ENCODE data around the gene USP25. TPM values are rescaled to one million over a fixed set of nuclear protein-coding genes. Genes with fewer than 3 reads are reported as not detected.

USP25 gene
- total RNA-seq, 1 experiment from 2014 or later = 35.1 TPM

DNA sequence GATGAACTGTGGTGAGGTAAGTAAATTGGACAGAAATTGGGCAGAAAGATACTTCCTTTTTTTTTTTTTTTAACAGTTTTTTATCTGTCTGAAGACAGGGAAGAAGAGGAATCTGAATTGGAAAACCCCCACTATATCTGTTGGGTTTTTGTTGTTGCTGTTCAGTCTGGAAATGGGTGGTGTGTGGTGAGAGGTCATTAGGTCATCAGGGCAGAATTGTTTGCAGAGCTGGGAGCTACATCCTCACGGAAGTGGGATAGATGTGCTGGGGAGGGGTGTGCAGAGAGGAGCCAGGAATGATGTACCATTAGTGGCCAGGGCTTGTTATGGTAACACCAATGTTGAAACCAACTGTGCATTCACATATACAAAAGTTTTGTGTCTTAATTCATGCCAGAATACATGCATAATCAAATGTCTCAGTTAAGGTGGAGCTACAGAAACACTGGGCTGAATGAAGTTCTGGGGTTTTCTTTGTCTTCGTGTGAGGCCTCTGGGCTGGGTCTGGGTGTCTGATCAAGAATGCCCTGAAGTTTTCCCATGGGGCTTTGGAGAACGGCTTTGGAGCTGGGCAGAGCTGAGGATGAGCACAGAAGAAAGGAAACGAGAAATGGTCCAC, 12.4 kb downstream of the USP25 start:
- Mint-ChIP-seq H3K4me1 (peaks cover 60 to 80% of the 10 kb centered on the region in 2 experiments), H3K36me3 (ENCODE audit: insufficient read depth in 1 of 3, low read depth in 3 of 3) (peaks cover 11 to 34% (median 23%) of the 10 kb centered on the region in 3 experiments), H3K27me3 (ENCODE audit: low read depth) (no peaks in the 10 kb centered on the region), H3K4me3 (peak overlapping the region in 1 of 2 experiments; percentile 57; a peak in 3 of 5 replicates), H3K27ac (peak overlapping the region; percentile 2 to 88 (median 83); a peak in 5 of 7 replicates), H3K9me3 (peaks cover 8% of the 10 kb centered on the region in 2 experiments; a peak in 3 of 5 replicates)
- H4K5ac ChIP-seq (ENCODE audit: insufficient read length, low read depth, low read length) = no peak overlapping the region
- no peak overlapping the region for H3K4ac ChIP-seq (ENCODE audit: low read depth, low read length)
- H3T11ph ChIP-seq (ENCODE audit: low read length) = no peak overlapping the region
- no peak overlapping the region for H2BK120ac ChIP-seq (ENCODE audit: low read depth, low read length, poor library complexity, severe bottlenecking)
- H3K56ac ChIP-seq (ENCODE audit: insufficient read length, low read depth, low read length) = no peak overlapping the region
- peaks cover 21% of the 10 kb centered on the region for H3K79me1 ChIP-seq (ENCODE audit: insufficient read depth, low read depth, low read length, poor library complexity, severe bottlenecking)
- H3K9ac ChIP-seq (ENCODE audit: extremely low read depth, insufficient read length, low read length) = no peak overlapping the region
- no CpG with 5 or more reads among the region's 4 CpGs for WGBS (ENCODE audit: extremely low coverage, insufficient read length, low lambda C conversion rate)
- H3K23ac ChIP-seq (ENCODE audit: insufficient read length, low read depth, low read length) = no peak overlapping the region
- DNase-seq = no peak
- H3K18ac ChIP-seq (ENCODE audit: insufficient read length, low read depth, low read length) = no peak overlapping the region
- no peak overlapping the region for H4K8ac ChIP-seq (replicated peaks; ENCODE audit: insufficient read length, low read depth, low read length)
- no peaks in the 10 kb centered on the region for H4K20me1 ChIP-seq (ENCODE audit: control insufficient read depth, insufficient read depth, insufficient read length)
- no peak overlapping the region for H2BK5ac ChIP-seq (ENCODE audit: insufficient read length, low read length)
- H3K27me3 ChIP-seq (ENCODE audit: insufficient read depth, low read length) = no peaks in the 10 kb centered on the region
- peaks cover 50% of the 10 kb centered on the region for H3K79me2 ChIP-seq (ENCODE audit: insufficient read depth, low read length)
- H3K4me2 ChIP-seq (ENCODE audit: insufficient read depth, insufficient read length, low read length) = no peak overlapping the region
- H2AFZ ChIP-seq (ENCODE audit: low read length) = no peak overlapping the region
- peaks cover 17% of the 10 kb centered on the region; the same call in 1 of the 2 replicates for H3K4me1 ChIP-seq (ENCODE audit: insufficient read depth, low read length)
- no peak overlapping the region for H2BK15ac ChIP-seq (ENCODE audit: low read depth, low read length)
- no peaks in the 10 kb centered on the region for H3K9me3 ChIP-seq (ENCODE audit: control insufficient read depth, low read depth, low read length)
- no peak overlapping the region for H2BK12ac ChIP-seq (ENCODE audit: insufficient read length, low read depth, low read length)
- no peak overlapping the region for H4K91ac ChIP-seq (ENCODE audit: insufficient read length, low read depth, low read length)
- TF ChIP-seq, protein P1, sequence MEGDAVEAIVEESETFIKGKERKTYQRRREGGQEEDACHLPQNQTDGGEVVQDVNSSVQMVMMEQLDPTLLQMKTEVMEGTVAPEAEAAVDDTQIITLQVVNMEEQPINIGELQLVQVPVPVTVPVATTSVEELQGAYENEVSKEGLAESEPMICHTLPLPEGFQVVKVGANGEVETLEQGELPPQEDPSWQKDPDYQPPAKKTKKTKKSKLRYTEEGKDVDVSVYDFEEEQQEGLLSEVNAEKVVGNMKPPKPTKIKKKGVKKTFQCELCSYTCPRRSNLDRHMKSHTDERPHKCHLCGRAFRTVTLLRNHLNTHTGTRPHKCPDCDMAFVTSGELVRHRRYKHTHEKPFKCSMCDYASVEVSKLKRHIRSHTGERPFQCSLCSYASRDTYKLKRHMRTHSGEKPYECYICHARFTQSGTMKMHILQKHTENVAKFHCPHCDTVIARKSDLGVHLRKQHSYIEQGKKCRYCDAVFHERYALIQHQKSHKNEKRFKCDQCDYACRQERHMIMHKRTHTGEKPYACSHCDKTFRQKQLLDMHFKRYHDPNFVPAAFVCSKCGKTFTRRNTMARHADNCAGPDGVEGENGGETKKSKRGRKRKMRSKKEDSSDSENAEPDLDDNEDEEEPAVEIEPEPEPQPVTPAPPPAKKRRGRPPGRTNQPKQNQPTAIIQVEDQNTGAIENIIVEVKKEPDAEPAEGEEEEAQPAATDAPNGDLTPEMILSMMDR (conservative IDR thresholded peaks at IDR 0.05) = no peak
- H3K14ac ChIP-seq (ENCODE audit: insufficient read depth, low read length) = no peak overlapping the region
- H3K27ac ChIP-seq (ENCODE audit: insufficient read length, low read depth, low read length) = no peak overlapping the region
- H2BK20ac ChIP-seq (ENCODE audit: low read depth, low read length, poor library complexity, severe bottlenecking) = no peak overlapping the region
- H3K23me2 ChIP-seq (ENCODE audit: insufficient read length, low read depth, low read length, poor library complexity, severe bottlenecking) = no peaks in the 10 kb centered on the region
- H2AK5ac ChIP-seq (ENCODE audit: insufficient read length, low read length) = no peak overlapping the region
